PC-9 (cell line): ENCODE results near the gene PKHD1. TPM values are rescaled to one million over a fixed set of nuclear protein-coding genes. Genes with fewer than 3 reads are reported as not detected.

Source experiments
- BruUV-seq: library from RNA; stranded (reverse); fragments of 400-500 nt; replicated peaks from 2 replicates; lab custom pipeline; 2021; lab: Mats Ljungman, UMichigan
- CTCF ChIA-PET: fragments of 300-600 bp; sonication (Branson Sonifier 250); formaldehyde crosslinking; loops from one replicate; lab custom pipeline; 2022; ENCODE audit warnings: antibody characterized with exemption; lab: Charles Lee
- POLR2A ChIA-PET: fragments of 300-600 bp; sonication (Branson Sonifier 250); formaldehyde crosslinking; loops from one replicate; lab custom pipeline; 2022; ENCODE audit warnings: antibody characterized with exemption; ENCODE audit not compliant: unreplicated experiment; lab: Charles Lee
- DNase-seq, 2 experiments: peaks; one replicate each; pipeline versions ENCODE4 v3.0.0 to v3.0.0-alpha.2; 2015 to 2022; ENCODE audit warnings: mixed read lengths in 1 of 2
- H2AFZ ChIP-seq: fragments of 200-600 bp; sonication (generic); 2 replicates; pipeline ENCODE4 v1.8.1; 2017; ENCODE audit warnings: antibody characterized with exemption
- H3F3A ChIP-seq: fragments of 200-600 bp; sonication (generic); 2 replicates; pipeline ENCODE4 v1.8.1; 2017; ENCODE audit warnings: antibody characterized with exemption, mild to moderate bottlenecking, low read depth; ENCODE audit not compliant: insufficient read depth
- H3K27ac ChIP-seq: fragments of 200-600 bp; sonication (generic); 2 replicates; pipeline ENCODE4 v1.6.1; 2016; ENCODE audit warnings: mixed run types
- H3K27me3 ChIP-seq: fragments of 200-600 bp; sonication (generic); 2 replicates; pipeline ENCODE4 v1.6.1; 2016; ENCODE audit warnings: low read depth, mixed run types; ENCODE audit not compliant: insufficient read depth
- H3K36me3 ChIP-seq: fragments of 200-600 bp; sonication (generic); 2 replicates; pipeline ENCODE4 v1.6.1; 2016; ENCODE audit warnings: low read depth, mixed run types
- H3K4me1 ChIP-seq: fragments of 200-600 bp; sonication (generic); replicated peaks from 2 replicates; pipeline ENCODE4 v1.6.1; 2016; ENCODE audit warnings: mixed run types; ENCODE audit not compliant: insufficient read depth
- H3K4me2 ChIP-seq: fragments of 200-600 bp; sonication (generic); 2 replicates; pipeline ENCODE4 v1.6.1; 2017; ENCODE audit warnings: mixed run types
- H3K4me3 ChIP-seq: fragments of 200-600 bp; sonication (generic); 2 replicates; pipeline ENCODE4 v1.6.1; 2016; ENCODE audit warnings: mixed run types
- H3K79me2 ChIP-seq: fragments of 200-600 bp; sonication (generic); 2 replicates; pipeline ENCODE4 v1.6.1; 2017; ENCODE audit warnings: low read depth, mixed run types
- H3K9me2 ChIP-seq: fragments of 200-600 bp; sonication (generic); 2 replicates; pipeline ENCODE4 v1.8.1; 2017; ENCODE audit warnings: mild to moderate bottlenecking; ENCODE audit not compliant: insufficient read depth
- H3K9me3 ChIP-seq: fragments of 200-600 bp; sonication (generic); 2 replicates; pipeline ENCODE4 v1.8.1; 2016; ENCODE audit warnings: low read depth; ENCODE audit not compliant: insufficient read depth
- H4K20me1 ChIP-seq: fragments of 200-600 bp; sonication (generic); 2 replicates; pipeline ENCODE4 v1.8.1; 2017; ENCODE audit not compliant: insufficient read depth
- EZH2 ChIP-seq: fragments of 200-600 bp; sonication (generic); IDR thresholded peaks from 2 replicates; pipeline ENCODE4 v1.8.0; 2017; ENCODE audit warnings: antibody characterized with exemption, low read depth
- intact Hi-C: fragments of 100-400 bp; cut with micrococcal nuclease; formaldehyde crosslinking; loops from one replicate; pipeline ENCODE4 v1.10.0; 2022; ENCODE audit not compliant: unreplicated experiment
- total RNA-seq: library from RNA; stranded (reverse); gene quantifications from 2 replicates; pipeline ENCODE4 v1.2.3, GENCODE V29; 2021
- TF ChIP-seq, protein P1 (sequence below): fragments of 200-600 bp; sonication (generic); conservative IDR thresholded peaks from 2 replicates; pipeline ENCODE4 v1.6.1; 2017; ENCODE audit warnings: mixed run types, antibody characterized with exemption, mild to moderate bottlenecking, moderate library complexity

Gene PKHD1
- total RNA-seq, 1 experiment from 2014 or later = not detected

DNA sequence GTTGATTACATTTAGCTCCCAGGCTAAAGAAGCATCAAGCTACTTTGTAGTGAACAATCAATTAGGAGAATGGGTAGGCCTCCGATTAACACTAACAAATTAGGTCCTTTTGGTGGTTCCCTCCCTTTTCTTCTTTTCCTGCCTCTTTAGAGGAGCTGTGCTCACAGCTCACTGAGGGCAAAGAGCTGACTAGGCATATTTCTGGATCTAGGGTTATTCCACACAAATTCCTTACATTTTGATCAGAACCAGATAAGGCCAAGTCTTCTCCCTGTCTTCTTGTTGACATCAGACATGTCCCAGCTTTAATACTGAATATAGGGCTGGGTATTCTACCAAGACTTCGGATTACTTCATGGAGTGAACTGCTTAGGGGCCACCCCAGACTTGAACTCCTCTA lies 119.1 kb downstream of the PKHD1 start:
- Histone ChIP-seq H3K4me3 (no peak overlapping the region), H3K4me2 (no peak overlapping the region), H3K36me3 (no peaks in the 10 kb centered on the region), H4K20me1 (no peaks in the 10 kb centered on the region), H3K79me2 (no peaks in the 10 kb centered on the region), H3K9me2 (no peaks in the 10 kb centered on the region), H3K27me3 (no peaks in the 10 kb centered on the region), H3F3A (no peaks in the 10 kb centered on the region), H2AFZ (no peak overlapping the region), H3K27ac (no peak overlapping the region), H3K9me3 (no peaks in the 10 kb centered on the region), H3K4me1 (no peaks in the 10 kb centered on the region)
- POLR2A ChIA-PET = no interaction called here
- intact Hi-C loops = no loop called here
- CTCF ChIA-PET = no interaction called here
- TF ChIP-seq, protein P1, sequence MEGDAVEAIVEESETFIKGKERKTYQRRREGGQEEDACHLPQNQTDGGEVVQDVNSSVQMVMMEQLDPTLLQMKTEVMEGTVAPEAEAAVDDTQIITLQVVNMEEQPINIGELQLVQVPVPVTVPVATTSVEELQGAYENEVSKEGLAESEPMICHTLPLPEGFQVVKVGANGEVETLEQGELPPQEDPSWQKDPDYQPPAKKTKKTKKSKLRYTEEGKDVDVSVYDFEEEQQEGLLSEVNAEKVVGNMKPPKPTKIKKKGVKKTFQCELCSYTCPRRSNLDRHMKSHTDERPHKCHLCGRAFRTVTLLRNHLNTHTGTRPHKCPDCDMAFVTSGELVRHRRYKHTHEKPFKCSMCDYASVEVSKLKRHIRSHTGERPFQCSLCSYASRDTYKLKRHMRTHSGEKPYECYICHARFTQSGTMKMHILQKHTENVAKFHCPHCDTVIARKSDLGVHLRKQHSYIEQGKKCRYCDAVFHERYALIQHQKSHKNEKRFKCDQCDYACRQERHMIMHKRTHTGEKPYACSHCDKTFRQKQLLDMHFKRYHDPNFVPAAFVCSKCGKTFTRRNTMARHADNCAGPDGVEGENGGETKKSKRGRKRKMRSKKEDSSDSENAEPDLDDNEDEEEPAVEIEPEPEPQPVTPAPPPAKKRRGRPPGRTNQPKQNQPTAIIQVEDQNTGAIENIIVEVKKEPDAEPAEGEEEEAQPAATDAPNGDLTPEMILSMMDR = no peak
- TF ChIP-seq EZH2 = no peak
- BruUV-seq = no TSS peak
- DNase-seq = no peak

DNA sequence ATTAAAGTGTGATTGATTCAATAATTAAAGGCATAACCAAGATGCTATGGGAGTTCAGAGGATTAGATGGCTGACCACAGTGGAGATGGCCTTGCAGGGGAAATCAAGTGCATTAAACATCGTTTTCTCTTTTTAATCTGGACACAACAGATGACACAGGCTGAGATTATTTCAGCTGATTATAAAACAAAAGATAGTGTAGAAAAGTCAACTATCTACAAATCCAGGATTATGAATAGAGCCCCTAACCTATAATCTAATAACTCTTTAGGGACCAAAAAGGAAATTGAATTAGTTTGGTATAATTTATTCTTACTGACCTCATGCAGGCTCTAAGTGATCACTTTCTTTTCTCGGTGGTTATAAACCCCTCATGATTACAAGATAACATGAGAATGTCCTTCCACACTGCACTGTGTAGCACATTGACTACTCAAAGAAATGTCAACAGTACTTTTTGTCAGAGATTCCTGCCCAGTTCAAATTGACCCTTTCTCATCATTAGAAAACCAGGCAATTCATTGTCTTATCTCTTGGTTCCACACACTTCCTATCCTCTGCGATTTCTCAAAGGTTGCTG lies 122.1 kb downstream of the PKHD1 start:
- CTCF ChIA-PET = no interaction called here
- POLR2A ChIA-PET = interaction anchor here (0.6 kb wide), 1 partner anchor 84 kb away, joined by 3 read pairs; no protein-coding TSS in a partner anchor
- Histone ChIP-seq H3K9me3 (no peaks in the 10 kb centered on the region), H3K9me2 (no peaks in the 10 kb centered on the region), H3K4me1 (no peaks in the 10 kb centered on the region), H3K27me3 (no peaks in the 10 kb centered on the region), H4K20me1 (no peaks in the 10 kb centered on the region), H3K79me2 (no peaks in the 10 kb centered on the region), H2AFZ (no peak overlapping the region), H3K4me3 (no peak overlapping the region), H3K36me3 (no peaks in the 10 kb centered on the region), H3F3A (no peaks in the 10 kb centered on the region), H3K27ac (no peak overlapping the region), H3K4me2 (no peak overlapping the region)
- no peak for TF ChIP-seq EZH2
- TF ChIP-seq, protein P1 = no peak
- no peak for DNase-seq
- BruUV-seq = no TSS peak
- intact Hi-C loops = no loop called here

DNA sequence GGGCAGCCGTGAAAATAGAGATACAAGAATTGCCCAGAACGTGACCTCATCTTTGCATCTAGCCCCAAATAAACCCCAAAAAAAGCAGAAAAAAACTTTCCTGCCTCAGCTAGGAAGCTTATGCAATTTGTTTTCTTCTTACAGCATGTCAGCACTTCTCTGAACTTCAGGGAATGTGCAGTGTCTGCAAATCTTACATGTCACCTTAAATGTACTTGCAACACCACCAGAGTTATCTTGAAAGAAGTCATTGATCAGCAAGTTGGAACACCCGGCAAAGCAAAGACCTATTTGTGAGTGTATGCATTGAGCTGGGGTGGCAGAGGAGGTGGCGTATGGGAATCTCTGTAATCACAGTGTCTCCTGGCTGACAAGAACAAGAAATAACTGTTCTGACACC lies 123.4 kb downstream of the PKHD1 start:
- Histone ChIP-seq H3K9me3 (no peaks in the 10 kb centered on the region), H3K9me2 (no peaks in the 10 kb centered on the region), H3K27me3 (no peaks in the 10 kb centered on the region), H3F3A (no peaks in the 10 kb centered on the region), H3K4me3 (no peak overlapping the region), H3K36me3 (no peaks in the 10 kb centered on the region), H3K79me2 (no peaks in the 10 kb centered on the region), H2AFZ (no peak overlapping the region), H4K20me1 (no peaks in the 10 kb centered on the region), H3K4me1 (no peaks in the 10 kb centered on the region), H3K4me2 (no peak overlapping the region), H3K27ac (no peak overlapping the region)
- ChIA-PET CTCF (no interaction called here), POLR2A (no interaction called here)
- intact Hi-C loops = no loop called here
- no peak for TF ChIP-seq EZH2
- TF ChIP-seq, protein P1 = no peak
- DNase-seq = no peak
- BruUV-seq = no TSS peak
